ENCODE data around the gene GATA6.

Gene GATA6

GRCh38 chr18:22169011-22169888 is at the start of gene GATA6:
Gene GATA6 (plus strand): TSS chr18:22169589. CDS start chr18:22171145, 1,556 bp downstream.
- DNase-seq, result peak; percentile 42

- no peak for DNase-seq
Observed at GRCh38 chr18:22124970-22125369, 44.4 kb upstream of the GATA6 start.

GRCh38 chr18:22128954-22129353 is 40.4 kb upstream of the GATA6 start:
- DNase-seq, result no peak

- DNase-seq, result no peak
Observed at GRCh38 chr18:22129778-22130177, 39.6 kb upstream of the GATA6 start.

- DNase-seq, result no peak
Observed at GRCh38 chr18:22132258-22132657, 37.1 kb upstream of the GATA6 start.

- DNase-seq, result no peak
Observed at GRCh38 chr18:22132763-22133162, 36.6 kb upstream of the GATA6 start.

- DNase-seq, result no peak
Observed at GRCh38 chr18:22136395-22136794, 33.0 kb upstream of the GATA6 start.

- no peak for DNase-seq
Observed at GRCh38 chr18:22141211-22141610, 28.2 kb upstream of the GATA6 start.

- DNase-seq, result no peak
Observed at GRCh38 chr18:22143347-22144340, 25.7 kb upstream of the GATA6 start.

GRCh38 chr18:22145160-22145559 is 24.2 kb upstream of the GATA6 start:
- DNase-seq, result no peak

GRCh38 chr18:22149710-22150109 is 19.7 kb upstream of the GATA6 start:
- DNase-seq, result no peak

- DNase-seq, result no peak
Observed at GRCh38 chr18:22152093-22152492, 17.3 kb upstream of the GATA6 start.

- no peak for DNase-seq
Observed at GRCh38 chr18:22153428-22153827, 16.0 kb upstream of the GATA6 start.

- DNase-seq, result no peak
Observed at GRCh38 chr18:22155584-22155983, 13.8 kb upstream of the GATA6 start.

- DNase-seq, result no peak
Observed at GRCh38 chr18:22159014-22159413, 10.4 kb upstream of the GATA6 start.

- no peak for DNase-seq
Observed at GRCh38 chr18:22161090-22161489, 8.3 kb upstream of the GATA6 start.

- DNase-seq, result no peak
Observed at GRCh38 chr18:22163416-22164161, 5.8 kb upstream of the GATA6 start.

GRCh38 chr18:22164337-22165048 is 4.9 kb upstream of the GATA6 start:
- DNase-seq, result no peak

GRCh38 chr18:22165049-22165602 is 4.3 kb upstream of the GATA6 start:
- no peak for DNase-seq

- no peak for DNase-seq
Observed at GRCh38 chr18:22165603-22166068, 3.8 kb upstream of the GATA6 start.

GRCh38 chr18:22166069-22166950 is 3.1 kb upstream of the GATA6 start:
- no peak for DNase-seq

All from activated CD4-positive, alpha-beta T cell treated with anti-CD3 and anti-CD28 coated beads, Interleukin-2, amount 50 U/mL, for 16 hours (primary cell).